Karpas-422 (cell line): ENCODE measurements around the gene LRBA. TPM values are rescaled to one million over a fixed set of nuclear protein-coding genes. Genes with fewer than 3 reads are reported as not detected.

Experiments used
- DNase-seq: peaks from one replicate; pipeline ENCODE4 v3.0.0-alpha.2; 2015
- H2AFZ ChIP-seq: fragments of 200-600 bp; sonication (generic); 2 replicates; pipeline ENCODE4 v1.6.1; 2014; ENCODE audit warnings: antibody characterized with exemption, low read length, mixed read lengths
- H3K27ac ChIP-seq: fragments of 200-600 bp; sonication (generic); 2 replicates; pipeline ENCODE4 v1.5.1; 2014; ENCODE audit warnings: mild to moderate bottlenecking, low read length, moderate library complexity
- H3K27me3 ChIP-seq: fragments of 200-600 bp; sonication (generic); 2 replicates; pipeline ENCODE4 v1.6.1; 2014; ENCODE audit warnings: low read length, mixed read lengths
- H3K36me3 ChIP-seq: fragments of 200-600 bp; sonication (generic); 2 replicates; pipeline ENCODE4 v1.6.1; 2014; ENCODE audit warnings: low read length, mixed read lengths; ENCODE audit not compliant: insufficient read depth
- H3K4me1 ChIP-seq: fragments of 200-600 bp; sonication (generic); 2 replicates; pipeline ENCODE4 v1.6.1; 2014; ENCODE audit warnings: mild to moderate bottlenecking, low read length, mixed read lengths
- H3K4me2 ChIP-seq: fragments of 200-600 bp; sonication (generic); 2 replicates; pipeline ENCODE4 v1.6.1; 2014; ENCODE audit warnings: low read length, low read depth, mild to moderate bottlenecking; ENCODE audit not compliant: poor library complexity, severe bottlenecking
- H3K4me3 ChIP-seq: fragments of 200-600 bp; sonication (generic); 2 replicates; pipeline ENCODE4 v1.5.1; 2014; ENCODE audit warnings: mild to moderate bottlenecking, antibody characterized with exemption, low read length, mixed read lengths
- H3K79me2 ChIP-seq: fragments of 200-600 bp; sonication (generic); 2 replicates; pipeline ENCODE4 v1.6.1; 2014; ENCODE audit warnings: mild to moderate bottlenecking, low read length, mixed read lengths
- H3K9ac ChIP-seq: fragments of 200-600 bp; sonication (generic); 2 replicates; pipeline ENCODE4 v1.6.0; 2014; ENCODE audit warnings: low read length
- H3K9me2 ChIP-seq: fragments of 200-600 bp; sonication (generic), shearing (Covaris generic); replicated peaks from 2 replicates; pipeline ENCODE4 v1.6.0; 2014; ENCODE audit warnings: mild to moderate bottlenecking, low read length, moderate library complexity; ENCODE audit not compliant: insufficient read depth
- H3K9me3 ChIP-seq: fragments of 300-700, 200-600 bp; sonication (generic); 2 replicates; pipeline ENCODE4 v1.6.1; 2014; ENCODE audit warnings: low read length, mixed read lengths
- H4K20me1 ChIP-seq: fragments of 200-600 bp; sonication (generic); 2 replicates; pipeline ENCODE4 v1.6.1; 2014; ENCODE audit warnings: mild to moderate bottlenecking, antibody characterized with exemption, low read length, low read depth; ENCODE audit not compliant: insufficient read depth
- total RNA-seq: library from RNA; depleted of rRNA; stranded (reverse); fragments of >200 nt; shearing (Covaris generic); gene quantifications from 2 replicates; pipeline ENCODE4 v1.2.3, GENCODE V29; 2014; ENCODE audit warnings: low replicate concordance

LRBA gene
- total RNA-seq, 1 experiment from 2014 or later, result 131 TPM

DNA sequence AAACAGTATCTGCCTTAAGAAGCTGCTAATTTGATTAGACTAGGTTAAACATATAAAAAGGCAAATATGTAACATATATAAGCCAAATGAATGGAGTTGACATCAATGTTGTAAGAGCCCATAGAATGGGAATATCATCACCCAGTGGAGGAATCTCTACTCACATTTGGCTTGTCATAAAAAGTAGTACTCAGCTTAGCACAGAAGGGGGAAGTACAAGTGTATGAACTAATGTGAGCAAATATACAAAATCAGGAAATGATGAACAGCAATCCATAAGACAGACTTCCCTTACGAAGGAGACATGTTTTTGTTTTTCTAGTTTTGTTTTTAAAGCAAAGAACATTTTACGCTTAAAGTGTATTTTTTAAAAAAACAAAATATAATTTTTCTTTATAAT, 358.2 kb downstream of the LRBA start:
- no peaks in the 10 kb centered on the region for H3K9me3 ChIP-seq
- no peak overlapping the region for H2AFZ ChIP-seq
- no peak overlapping the region for H3K4me3 ChIP-seq
- H3K79me2 ChIP-seq, result 0 out of 2 replicates have a peak, but pooled peaks cover 3% of the 10 kb centered on the region
- H3K27me3 ChIP-seq, result no peaks in the 10 kb centered on the region
- no peaks in the 10 kb centered on the region for H3K4me1 ChIP-seq
- H3K27ac ChIP-seq, result no peak overlapping the region
- H3K4me2 ChIP-seq, result no peak overlapping the region
- no peaks in the 10 kb centered on the region for H3K9me2 ChIP-seq
- DNase-seq, result no peak
- H3K9ac ChIP-seq, result no peak overlapping the region
- no peaks in the 10 kb centered on the region for H3K36me3 ChIP-seq
- H4K20me1 ChIP-seq, result no peaks in the 10 kb centered on the region

GRCh38 chr4:150650751-150651150, 364.3 kb downstream of the LRBA start:
- no peak for DNase-seq
- H3K9me2 ChIP-seq, result peaks cover 6% of the 10 kb centered on the region; the same call in 1 of the 2 replicates
- no peak overlapping the region for H3K9ac ChIP-seq
- H4K20me1 ChIP-seq, result no peaks in the 10 kb centered on the region
- H3K4me3 ChIP-seq, result no peak overlapping the region
- peaks cover 13% of the 10 kb centered on the region for H3K4me1 ChIP-seq
- no peak overlapping the region for H2AFZ ChIP-seq
- peak overlapping the region; percentile 25 for H3K4me2 ChIP-seq
- no peaks in the 10 kb centered on the region for H3K27me3 ChIP-seq
- H3K36me3 ChIP-seq, result no peaks in the 10 kb centered on the region
- H3K9me3 ChIP-seq, result no peaks in the 10 kb centered on the region
- H3K27ac ChIP-seq, result peak overlapping the region; percentile 5; the same call in 1 of the 2 replicates
- H3K79me2 ChIP-seq, result peaks cover 8% of the 10 kb centered on the region

DNA sequence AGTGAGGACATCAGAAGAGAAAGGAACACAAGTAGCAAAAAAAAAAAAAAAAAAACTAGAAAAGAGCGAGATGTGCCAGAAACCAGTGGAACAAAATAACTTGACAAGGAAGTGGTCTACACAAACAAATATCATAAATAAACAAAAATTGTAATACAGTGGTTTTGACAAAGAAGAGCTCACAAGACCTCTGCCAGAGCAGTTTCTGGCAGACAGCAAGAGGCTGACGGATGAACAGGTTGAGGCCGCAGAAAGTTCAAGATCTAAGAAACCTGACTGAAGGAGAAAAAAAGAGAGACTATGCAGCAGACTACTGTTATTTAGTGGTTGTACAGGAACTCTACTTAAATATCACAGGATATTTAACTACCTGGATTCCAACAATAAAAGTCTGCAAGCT, 367.0 kb downstream of the LRBA start:
- Histone ChIP-seq H2AFZ (no peak overlapping the region), H3K4me2 (no peak overlapping the region), H3K27me3 (no peaks in the 10 kb centered on the region), H3K9me3 (no peaks in the 10 kb centered on the region), H3K79me2 (peaks cover 4% of the 10 kb centered on the region), H3K9me2 (peaks cover 6% of the 10 kb centered on the region; the same call in 1 of the 2 replicates), H3K4me1 (peaks cover 13% of the 10 kb centered on the region), H3K36me3 (no peaks in the 10 kb centered on the region), H4K20me1 (no peaks in the 10 kb centered on the region), H3K4me3 (no peak overlapping the region), H3K27ac (no peak overlapping the region), H3K9ac (no peak overlapping the region)
- no peak for DNase-seq

DNA sequence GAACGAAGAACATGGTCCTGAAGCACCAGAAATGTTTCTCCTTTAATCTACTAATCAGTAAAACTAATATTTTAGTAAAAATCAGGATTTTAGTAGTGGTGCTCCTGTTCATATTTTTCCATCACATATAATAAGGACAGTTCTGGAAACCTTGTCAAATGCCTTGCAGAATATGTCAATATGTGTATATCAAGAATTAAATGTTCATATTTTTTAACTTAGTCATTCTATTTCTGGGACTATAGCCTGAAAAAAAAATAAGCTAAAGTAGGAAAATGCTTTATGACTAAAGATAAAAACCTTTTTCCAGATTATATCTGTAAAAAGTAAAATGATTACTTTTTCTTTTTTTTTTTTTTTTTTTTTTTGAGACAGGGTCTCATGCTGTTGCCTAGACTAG, 368.1 kb downstream of the LRBA start:
- peaks cover 4% of the 10 kb centered on the region for H3K79me2 ChIP-seq
- H2AFZ ChIP-seq, result no peak overlapping the region
- H3K9ac ChIP-seq, result no peak overlapping the region
- H3K9me3 ChIP-seq, result no peaks in the 10 kb centered on the region
- no peaks in the 10 kb centered on the region for H3K36me3 ChIP-seq
- no peak overlapping the region for H3K4me3 ChIP-seq
- H3K27ac ChIP-seq, result no peak overlapping the region
- H3K4me2 ChIP-seq, result no peak overlapping the region
- no peaks in the 10 kb centered on the region for H3K27me3 ChIP-seq
- peaks cover 6% of the 10 kb centered on the region; the same call in 1 of the 2 replicates for H3K9me2 ChIP-seq
- no peak for DNase-seq
- H3K4me1 ChIP-seq, result peaks cover 13% of the 10 kb centered on the region
- H4K20me1 ChIP-seq, result no peaks in the 10 kb centered on the region

GRCh38 chr4:150641612-150642011, 373.5 kb downstream of the LRBA start:
- DNase-seq, result no peak
- no peak overlapping the region for H2AFZ ChIP-seq
- H3K4me3 ChIP-seq, result no peak overlapping the region
- H3K27ac ChIP-seq, result no peak overlapping the region
- no peaks in the 10 kb centered on the region for H4K20me1 ChIP-seq
- peaks cover 4% of the 10 kb centered on the region; the same call in 1 of the 2 replicates for H3K79me2 ChIP-seq
- peaks cover 6% of the 10 kb centered on the region; the same call in 1 of the 2 replicates for H3K9me2 ChIP-seq
- no peak overlapping the region for H3K4me2 ChIP-seq
- no peaks in the 10 kb centered on the region for H3K27me3 ChIP-seq
- H3K36me3 ChIP-seq, result no peaks in the 10 kb centered on the region
- no peak overlapping the region for H3K9ac ChIP-seq
- H3K9me3 ChIP-seq, result no peaks in the 10 kb centered on the region
- H3K4me1 ChIP-seq, result no peaks in the 10 kb centered on the region

GRCh38 chr4:150632639-150633038, 382.4 kb downstream of the LRBA start:
- Histone ChIP-seq H3K36me3 (peaks cover 7% of the 10 kb centered on the region; the same call in 1 of the 2 replicates), H3K9me2 (no peaks in the 10 kb centered on the region), H2AFZ (no peak overlapping the region), H3K9me3 (peaks cover 6% of the 10 kb centered on the region; the same call in 1 of the 2 replicates), H4K20me1 (no peaks in the 10 kb centered on the region), H3K27ac (no peak overlapping the region), H3K4me3 (no peak overlapping the region), H3K79me2 (no peaks in the 10 kb centered on the region), H3K4me2 (no peak overlapping the region), H3K4me1 (no peaks in the 10 kb centered on the region), H3K27me3 (no peaks in the 10 kb centered on the region), H3K9ac (no peak overlapping the region)
- DNase-seq, result no peak

GRCh38 chr4:150628073-150628472, 387.0 kb downstream of the LRBA start:
- Histone ChIP-seq H3K9me2 (no peaks in the 10 kb centered on the region), H3K79me2 (no peaks in the 10 kb centered on the region), H3K9ac (no peak overlapping the region), H3K9me3 (peaks cover 2% of the 10 kb centered on the region; the same call in 1 of the 2 replicates), H3K27ac (no peak overlapping the region), H4K20me1 (no peaks in the 10 kb centered on the region), H3K36me3 (no peaks in the 10 kb centered on the region), H3K4me3 (no peak overlapping the region), H3K27me3 (no peaks in the 10 kb centered on the region), H2AFZ (no peak overlapping the region), H3K4me2 (no peak overlapping the region), H3K4me1 (no peaks in the 10 kb centered on the region)
- DNase-seq, result no peak

DNA sequence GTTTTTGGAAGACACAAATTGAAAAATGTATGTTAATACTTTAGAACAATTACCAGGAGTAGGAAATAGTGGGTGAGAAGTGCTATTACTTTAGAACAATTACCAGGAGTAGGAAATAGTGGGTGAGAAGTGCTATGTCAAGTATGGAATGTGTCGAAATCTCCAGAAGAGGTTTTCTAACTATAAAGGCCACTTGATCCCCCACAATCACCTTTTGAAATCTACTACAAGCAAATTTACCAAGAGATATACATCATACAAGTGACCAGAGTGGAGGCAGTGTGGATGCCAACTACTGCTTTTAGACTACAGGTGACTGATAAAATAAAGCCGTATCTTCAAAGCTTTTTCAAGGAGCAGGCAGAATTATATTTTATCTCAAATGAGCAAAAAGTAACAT, 390.1 kb downstream of the LRBA start:
- no peaks in the 10 kb centered on the region for H3K36me3 ChIP-seq

More for the DNA sequence above, 390.1 kb downstream of the LRBA start:
- DNase-seq, result no peak
- Histone ChIP-seq H3K4me1 (no peaks in the 10 kb centered on the region), H3K27me3 (no peaks in the 10 kb centered on the region), H3K79me2 (peaks cover 3% of the 10 kb centered on the region; the same call in 1 of the 2 replicates), H3K27ac (no peak overlapping the region), H2AFZ (no peak overlapping the region), H3K9me3 (no peaks in the 10 kb centered on the region), H3K4me3 (no peak overlapping the region), H4K20me1 (no peaks in the 10 kb centered on the region), H3K9me2 (no peaks in the 10 kb centered on the region), H3K4me2 (no peak overlapping the region), H3K9ac (no peak overlapping the region)
